Stimulated activated CD8-positive, alpha-beta memory T cell treated with anti-CD3 and anti-CD28 coated beads, Interleukin-2, amount 100 ng/mL, for 48 hours (primary cell): ENCODE results near the gene TTC28.

Experiments
- DNase-seq, 2 donors: peaks; one replicate each; pipeline ENCODE4 v3.0.0-alpha.2; 2020; ENCODE audit warnings: low read depth in 2 of 2

TTC28 gene

DNA sequence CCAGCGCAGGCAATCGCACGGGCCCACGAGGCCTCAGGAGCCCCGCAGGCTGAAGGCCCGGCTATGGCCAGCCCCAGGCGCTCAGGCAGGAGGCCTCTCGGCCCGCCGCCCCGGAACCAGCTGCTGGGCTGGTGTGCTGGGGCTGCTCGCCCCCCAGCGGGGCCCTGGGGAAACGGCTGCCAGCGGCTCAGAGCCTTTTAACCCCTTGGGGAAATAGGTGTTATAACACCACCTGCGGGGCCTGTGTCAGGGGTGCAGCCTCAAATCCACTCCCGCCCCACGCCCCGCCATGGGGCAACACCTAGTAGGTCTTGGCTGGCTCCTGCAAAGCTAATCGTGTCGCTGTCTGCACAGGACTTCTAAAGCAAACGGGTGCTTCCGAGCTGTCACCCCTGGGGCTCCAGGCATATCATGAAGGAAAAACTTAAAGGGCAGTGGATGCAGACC lies 237.4 kb downstream of the TTC28 start:
- peak; percentile 60 for DNase-seq

DNA sequence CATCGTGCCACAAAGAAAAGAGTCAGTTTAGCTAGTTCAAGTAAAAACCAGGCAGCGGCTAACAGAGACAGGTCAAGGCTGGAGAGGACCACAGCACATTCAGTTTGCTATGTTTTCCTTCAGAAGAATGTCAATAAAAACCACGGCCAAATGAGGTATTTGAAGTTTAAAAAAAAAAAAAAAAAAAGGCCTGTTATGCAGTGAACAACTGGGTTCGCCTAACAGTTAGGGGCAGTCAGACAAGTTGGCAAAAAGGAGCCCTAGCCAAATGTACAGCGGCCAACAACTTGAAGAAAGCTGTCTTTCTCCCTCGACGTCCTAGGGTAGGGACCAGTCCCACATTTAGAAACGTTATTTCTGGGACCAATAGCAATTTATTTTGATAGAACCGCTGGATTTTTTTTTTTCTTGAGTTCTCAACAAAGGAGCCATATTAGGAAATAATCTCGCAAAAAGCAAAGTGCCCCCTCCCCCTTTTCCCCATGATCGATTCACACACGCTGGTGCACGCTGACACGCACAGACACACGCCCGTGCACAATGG lies 237.8 kb downstream of the TTC28 start:
- no peak for DNase-seq

DNA sequence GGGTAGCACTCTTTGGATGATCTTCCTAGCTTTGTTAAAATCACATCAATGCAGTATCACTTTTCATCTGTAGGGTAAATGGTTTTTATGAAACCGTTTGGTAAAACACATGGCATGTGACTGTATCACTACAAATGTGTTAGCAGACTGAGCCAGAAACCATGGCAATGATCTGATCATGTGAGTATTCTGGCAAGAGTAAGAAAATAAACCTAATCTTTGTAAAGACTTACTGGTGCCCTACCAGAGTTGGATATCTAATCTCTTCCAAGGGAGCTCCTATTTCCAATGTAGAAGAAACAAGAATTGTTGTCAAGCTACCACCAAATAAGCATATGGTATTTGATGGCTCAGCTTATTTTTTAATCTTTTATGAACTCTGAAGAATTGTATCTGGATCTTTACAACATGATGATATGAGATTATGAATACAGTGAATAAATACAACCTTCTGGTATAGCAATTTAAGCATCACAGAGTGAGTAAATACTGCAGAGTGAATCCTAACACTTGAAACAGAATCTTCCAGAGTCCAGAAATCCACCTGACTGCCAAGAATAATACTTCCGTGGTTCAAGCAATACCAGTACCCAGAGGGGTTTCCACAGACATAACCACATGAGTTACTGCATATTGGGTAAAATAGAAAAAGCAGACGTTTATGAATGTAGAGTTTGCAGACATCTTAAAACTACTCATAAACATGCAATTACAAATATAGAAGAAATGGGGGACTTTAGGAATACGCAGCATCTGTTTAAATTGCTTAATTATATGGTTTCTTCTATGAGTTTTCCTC lies 238.8 kb downstream of the TTC28 start:
- no peak for DNase-seq

DNA sequence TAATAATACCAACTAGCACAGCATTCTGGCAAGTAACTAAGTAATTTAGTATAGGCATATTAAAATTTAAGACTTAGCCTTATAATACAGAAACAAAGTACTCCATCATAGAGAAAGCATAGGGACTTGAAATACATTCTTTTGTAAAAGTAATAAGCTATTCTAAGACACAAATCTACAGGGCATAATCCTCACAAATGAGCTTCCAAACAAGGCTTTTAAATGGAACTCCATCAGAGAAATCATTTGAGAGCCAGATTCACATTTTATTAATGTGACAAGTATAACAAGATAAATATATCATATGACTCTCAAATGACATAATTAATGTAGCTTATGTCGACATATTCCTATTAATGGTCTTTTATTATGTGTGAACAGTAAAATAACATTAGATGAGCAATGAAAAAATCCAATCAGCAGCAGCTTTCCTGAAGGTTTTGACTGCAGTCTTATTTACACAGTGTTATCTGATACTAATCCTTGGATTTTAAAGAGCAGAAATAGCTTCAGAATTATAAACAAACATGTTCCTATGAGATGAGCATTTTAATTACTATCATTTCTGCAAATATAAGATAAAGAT lies 241.4 kb downstream of the TTC28 start:
- no peak for DNase-seq

DNA sequence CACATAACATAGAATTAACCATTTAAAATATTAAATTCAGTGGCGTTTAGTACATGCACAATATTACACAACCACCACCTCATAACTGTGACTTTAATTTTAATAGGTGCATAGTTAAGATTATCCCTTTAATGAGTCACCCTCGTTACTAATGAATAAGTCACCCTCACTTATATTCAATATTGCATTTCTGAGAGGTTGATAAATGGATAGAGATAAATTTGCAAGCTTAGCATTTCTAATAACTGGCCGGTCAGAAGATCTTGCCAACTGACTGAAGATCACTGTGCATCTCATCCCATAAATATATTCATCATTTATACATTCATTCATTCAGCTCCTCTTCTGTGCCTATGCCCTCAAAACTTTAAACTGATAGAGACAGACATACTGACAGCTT lies 243.7 kb downstream of the TTC28 start:
- DNase-seq: no peak

DNA sequence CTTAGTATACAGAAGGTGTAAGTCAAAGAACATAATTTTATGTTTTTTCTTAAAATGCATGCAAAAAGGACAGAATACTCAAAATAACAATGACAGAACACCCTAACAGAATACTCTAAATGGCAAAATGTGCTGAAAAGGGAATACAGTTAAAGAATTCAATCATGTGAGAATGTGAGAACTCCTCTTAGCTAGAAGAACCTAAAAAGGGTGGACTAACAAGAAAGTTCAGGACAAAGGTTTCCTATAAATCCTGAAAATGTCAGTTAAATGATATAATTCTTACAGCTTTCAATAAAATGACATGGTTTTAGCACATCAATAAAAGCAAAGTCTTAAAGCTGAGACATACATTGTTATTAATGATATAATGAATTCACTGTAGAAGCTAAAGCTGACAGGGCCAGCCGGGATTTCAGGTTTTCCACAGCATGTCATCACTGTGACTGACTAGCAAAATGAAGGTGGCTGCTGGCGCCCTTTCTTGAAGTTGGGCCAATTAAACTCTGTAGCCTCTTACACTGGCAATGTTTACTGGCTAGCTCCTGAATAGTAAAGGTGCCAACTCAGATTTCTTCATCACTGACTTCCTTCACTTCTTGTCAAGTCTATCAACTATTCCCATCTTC lies 244.4 kb downstream of the TTC28 start:
- no peak for DNase-seq

DNA sequence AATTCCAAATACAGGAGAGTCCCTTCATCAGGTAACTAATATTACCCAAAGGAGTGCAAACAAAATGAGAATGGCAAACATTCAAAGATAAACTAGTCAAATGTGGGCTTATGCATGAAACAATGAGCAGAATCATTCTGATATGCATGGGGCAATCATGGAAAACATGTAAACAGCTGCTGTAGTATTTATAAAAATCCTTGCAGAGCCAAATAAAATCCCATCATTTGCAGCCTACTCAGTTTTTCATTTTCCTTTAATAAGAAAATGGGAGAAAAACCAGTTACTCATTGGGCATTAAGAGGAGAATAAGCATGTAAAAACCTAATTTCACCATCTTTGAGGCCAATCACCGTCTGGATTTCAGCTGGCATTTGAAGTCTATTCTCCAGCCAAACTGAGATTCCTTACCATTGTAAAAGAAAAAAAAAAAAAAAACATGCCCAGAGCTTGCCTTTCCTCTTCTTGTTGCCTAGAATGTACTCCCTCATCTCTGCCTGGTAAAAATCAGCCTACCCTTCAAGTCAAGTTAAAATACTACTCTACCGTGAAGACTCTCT lies 249.1 kb downstream of the TTC28 start:
- no peak for DNase-seq

DNA sequence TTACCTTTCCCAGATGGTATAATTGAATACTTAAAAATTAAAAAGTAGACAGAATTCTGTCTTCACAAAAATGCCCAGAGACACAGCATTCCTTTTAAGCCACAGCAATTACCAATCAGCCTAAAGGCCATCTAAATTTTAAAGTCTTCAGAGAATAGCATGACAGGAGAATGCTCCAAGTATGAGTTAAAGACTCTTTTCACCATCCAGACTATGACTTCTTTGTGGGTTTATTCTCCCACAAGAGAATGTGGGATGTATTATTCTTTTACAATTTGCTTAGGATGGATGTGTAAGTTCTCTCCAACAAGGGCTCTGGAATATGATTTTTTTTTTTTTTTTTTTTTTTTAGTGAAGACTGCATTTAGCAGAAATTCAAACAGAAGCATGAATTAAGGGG lies 249.9 kb downstream of the TTC28 start:
- no peak for DNase-seq

DNA sequence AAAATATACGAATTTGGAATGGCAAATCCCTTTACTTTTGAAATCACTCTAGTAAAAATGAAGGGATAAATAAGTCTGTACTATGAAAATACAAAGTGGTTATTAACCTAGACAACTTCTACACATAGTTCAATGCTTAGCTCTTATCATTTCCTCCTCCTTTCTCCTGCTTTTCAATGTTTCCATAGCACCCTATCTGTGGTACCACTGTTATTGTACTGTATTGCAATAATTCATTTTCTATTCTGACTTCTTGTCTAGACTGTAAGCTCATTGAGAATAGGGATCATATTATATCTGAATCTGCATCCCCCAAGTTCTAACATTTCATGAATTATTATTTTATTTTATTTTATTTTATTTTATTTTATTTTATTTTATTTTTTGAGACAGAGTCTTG lies 251.4 kb downstream of the TTC28 start:
- no peak for DNase-seq

DNA sequence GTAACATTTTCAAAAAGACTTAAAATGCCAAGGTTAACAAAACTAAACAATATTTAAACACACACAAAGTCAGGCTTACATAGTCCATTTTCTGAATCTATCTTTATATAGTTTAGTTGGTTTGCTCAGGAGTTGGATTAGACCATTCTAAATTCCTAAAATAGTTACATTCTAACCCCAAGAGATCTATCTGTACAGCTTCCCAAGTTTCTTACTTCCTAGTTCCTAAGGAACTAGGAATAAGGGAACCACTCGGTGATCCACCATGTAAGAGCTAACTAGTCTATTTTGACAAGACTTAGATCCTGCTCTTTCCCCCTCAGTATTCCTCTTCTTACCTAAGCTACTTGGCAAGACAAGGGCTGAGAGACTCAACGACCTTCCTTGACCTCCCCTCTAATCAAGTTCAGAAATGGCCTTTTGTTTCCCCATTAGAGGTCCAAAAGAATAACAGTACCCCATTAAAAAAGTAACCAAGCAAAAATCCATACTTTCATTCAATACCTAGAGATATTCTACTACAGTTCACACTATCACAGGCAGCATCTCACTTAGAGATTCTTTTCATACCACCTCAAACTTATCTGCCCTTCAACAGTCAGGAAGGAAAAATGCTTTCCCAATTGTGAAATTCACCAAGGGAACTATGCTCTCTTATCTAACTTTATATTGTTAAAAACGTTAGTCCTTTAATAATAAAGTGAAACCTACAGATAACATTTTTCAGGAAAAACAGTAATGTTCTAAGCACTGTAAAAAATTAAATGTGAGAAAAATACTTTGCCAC lies 253.1 kb downstream of the TTC28 start:
- no peak for DNase-seq

DNA sequence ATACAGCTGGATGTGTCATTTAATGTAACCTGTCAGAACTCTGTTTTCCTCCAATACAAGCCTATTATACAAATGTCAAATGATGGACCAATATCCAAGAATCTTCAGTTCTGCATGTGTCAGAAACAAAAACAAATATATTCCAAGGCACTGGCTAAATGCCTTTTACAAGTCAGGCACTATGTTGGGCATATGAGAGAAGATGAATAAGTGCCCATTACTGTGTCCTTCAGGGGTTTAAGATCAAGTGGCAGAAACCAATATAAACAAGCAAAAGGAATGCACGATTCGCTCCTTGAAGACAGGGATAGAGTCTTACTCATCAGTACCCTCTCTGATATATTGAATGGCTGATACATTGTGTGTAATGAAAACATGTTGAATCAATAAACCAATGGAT lies 254.4 kb downstream of the TTC28 start:
- no peak for DNase-seq

DNA sequence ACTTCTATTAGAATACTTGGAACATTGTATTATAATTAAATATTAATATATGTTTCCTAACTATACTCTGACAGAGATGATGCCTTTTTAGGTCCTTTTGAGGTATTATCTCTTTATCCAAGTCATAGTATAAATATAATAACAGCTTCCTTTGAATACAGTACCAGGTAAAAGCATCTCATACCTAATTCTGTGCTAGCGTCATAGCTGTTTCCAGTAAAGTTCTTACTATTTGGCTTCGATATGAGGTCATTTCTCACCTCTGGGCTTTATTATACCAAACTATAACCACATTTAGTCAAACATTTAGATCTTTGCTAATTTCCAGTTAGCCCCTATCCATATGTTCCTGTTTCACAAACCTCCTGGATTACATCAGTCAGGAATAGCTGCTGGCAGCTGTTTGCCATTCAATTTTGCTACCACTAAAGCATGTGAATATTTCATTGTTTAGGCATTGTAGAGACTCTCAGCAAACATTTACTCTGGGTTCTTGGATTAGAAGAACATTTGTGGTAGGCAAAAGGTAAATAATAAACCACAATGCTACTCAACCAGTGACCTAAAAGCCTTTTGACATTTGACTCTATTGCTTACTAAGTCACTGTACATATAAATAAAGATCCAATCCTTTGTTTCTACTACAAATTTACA lies 255.1 kb downstream of the TTC28 start:
- no peak for DNase-seq

DNA sequence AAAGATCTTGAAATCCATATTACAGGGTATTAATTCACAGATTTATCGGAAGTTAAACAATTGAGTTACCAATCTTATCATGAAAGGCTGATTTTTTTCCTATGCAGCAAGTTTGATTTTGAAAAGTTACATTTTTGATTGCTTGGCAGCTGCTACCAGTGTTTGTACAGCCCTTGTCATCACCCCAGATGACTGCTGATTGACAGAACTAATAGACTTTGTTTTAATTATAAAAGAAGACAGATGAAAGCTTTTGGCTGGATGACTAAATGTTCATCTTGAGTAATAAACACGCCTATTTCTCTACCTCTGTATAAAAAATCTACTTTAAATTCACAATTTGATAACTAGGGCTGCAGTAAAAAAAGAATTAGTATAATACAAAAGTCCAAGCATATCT lies 259.7 kb downstream of the TTC28 start:
- no peak for DNase-seq

DNA sequence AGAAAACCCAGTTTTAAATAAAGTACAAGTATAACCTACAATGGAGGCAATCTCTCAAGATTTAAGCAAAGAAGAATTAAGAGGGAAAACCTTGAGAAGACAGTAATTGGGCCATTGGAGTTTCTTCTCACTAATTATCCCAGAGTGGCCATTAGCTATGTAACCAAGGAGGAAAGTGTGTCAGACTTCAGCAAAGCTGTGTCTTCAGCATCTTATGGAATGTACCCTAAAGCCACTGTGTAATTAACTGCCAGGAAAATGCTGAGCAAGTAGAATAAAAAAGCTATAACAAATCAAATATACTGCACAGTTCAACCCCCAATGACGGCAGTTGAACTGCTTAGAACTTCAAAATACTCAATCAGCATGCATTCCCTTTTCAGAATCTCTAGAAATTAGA lies 261.6 kb downstream of the TTC28 start:
- no peak for DNase-seq

DNA sequence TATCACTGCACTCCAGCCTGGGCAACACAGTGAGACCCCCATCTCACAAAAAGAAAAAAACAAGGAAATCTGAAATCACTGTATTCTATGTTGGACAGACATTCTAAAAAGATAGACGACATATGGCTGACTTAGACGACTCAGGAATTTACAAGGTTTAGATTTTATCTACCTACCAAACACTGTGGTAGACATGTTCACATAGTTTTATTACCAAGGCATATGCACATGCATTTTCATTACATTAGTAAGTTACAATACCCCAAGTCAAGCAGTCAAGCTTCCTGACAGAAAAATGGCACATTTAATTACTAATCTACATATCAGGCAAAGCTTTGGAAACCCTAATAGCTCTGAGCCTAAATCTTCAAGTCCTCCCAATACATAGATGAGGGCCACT lies 262.2 kb downstream of the TTC28 start:
- no peak for DNase-seq

DNA sequence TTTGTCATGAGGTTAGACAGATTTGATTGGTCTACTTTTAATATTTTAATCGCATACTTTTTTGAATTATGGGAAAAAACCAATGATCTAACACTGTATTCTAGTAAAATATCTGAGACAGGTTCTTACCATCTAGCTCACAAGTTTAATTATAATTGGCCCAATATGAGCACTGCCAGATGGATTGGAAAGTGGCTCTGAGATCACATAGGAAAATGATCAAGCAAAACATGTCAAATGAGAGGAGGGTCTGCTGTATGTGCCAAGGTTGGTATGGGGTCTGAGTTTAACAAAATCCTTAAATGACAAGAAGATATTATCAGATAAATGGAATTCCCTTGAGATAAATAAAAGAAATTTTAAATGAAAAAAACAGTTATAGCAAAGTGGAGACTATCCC lies 264.7 kb downstream of the TTC28 start:
- DNase-seq: no peak

DNA sequence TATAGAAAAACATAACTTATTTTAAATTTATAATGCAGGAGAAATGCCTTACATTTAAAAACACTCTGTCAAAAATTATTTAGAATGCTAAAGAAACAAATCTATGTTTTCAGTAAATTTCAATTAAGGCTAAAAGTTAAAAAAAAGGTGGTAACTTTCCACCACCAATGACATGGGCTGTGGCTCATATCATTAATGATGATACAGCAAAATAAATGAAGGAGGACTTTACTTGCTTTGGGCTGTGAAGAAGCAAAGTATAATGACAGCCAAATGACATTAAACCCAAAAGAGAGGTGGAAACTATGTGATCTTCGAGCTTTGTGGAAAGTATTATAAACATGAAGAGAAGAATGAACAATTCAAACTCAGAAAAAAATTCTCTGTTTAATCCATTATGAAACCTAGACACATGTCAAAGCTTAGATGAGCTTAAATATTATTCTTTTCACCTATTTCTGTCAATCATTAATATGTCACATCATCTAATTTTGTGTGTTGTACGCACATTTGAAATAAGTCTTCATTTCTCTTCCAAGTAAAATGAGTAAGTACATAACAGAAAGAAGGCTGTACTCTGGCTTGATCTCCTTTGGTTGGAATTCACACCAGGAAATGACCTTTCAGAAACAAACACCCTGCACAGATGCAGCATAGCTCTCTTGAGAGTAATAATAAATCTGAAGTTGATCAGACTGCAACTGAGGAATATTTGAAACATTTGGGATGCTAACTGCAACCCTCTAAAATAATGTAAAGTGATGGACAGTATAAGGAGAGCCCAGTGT lies 265.8 kb downstream of the TTC28 start:
- no peak for DNase-seq

DNA sequence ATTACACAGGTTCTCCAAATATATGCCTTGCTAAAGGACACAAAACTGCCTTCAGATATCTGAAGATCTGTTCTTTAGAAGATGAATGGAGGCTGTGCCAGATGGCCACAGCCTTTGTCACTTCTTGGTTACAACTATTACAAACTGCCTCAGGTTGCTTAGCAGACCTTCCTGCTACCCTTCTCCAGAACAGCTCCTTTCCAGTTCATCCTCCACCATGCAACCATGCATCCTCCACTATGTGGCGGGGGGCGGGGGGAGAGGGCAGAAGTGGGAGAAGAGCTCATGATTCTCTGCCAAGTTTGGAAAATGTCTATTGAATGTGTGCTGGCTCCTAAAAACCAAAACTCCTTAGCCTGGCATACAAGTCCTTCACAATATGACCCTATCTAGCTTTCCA lies 267.5 kb downstream of the TTC28 start:
- no peak for DNase-seq

DNA sequence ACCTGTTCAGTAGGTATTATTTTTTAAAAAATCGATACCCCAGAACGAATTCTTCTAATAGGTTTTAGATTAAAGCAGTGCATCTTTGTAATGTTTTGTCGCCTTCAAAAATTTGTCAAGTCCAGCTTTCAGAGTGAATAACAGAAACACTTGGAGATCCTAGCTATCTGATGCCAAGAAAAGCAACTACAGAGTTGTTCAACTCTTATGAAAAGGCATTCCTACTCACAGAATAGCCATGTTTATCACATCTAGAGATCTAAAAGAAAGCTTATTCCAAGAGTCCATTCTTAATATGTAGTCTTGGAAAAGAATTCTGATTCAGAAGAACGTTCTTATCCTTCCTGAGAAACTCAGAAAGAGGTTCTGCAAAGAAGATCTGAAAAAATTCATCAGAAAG lies 268.5 kb downstream of the TTC28 start:
- no peak for DNase-seq

DNA sequence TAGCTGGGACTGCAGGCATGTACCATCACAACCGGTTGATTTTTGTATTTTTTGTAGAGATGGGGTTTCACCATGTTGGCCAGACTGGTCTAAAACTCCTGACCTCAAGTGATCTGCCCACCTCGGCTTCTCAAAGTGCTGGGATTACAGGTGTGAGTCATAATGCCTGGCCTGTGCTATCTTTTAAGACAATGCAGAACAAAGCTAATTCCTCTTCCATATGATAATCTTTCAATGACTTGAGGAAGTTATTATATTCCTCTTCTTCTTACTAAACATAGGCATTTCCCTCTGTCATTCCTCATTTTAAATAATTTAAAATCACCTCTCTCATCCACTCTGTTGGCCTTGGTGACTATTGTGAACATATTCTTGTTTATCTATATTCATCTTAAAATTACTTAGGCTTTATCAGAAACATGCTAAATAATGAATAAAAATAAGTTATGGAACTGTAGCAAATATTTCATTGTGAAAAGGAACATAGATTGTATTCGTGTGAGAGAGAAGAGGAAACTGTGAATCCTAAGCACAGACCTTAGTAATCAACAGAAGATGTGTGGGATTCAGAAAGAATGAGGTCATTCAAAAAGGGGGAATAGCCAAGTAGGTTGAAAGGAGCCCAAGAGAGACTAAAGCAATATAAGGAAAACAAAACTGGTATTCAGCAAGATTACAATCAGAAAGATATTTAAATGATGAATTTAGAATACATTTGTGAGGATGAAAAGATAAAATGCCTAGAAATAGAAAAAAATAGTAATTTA lies 269.4 kb downstream of the TTC28 start:
- no peak for DNase-seq
